WTC11 (cell line): Measurements from ENCODE around the gene CLEC16A.

Source experiments
- FOXK1 ChIP-seq: sonication (generic); formaldehyde crosslinking; IDR thresholded peaks from 2 replicates; pipeline ENCODE4 v1.8.0; 2022; ENCODE audit warnings: mild to moderate bottlenecking, moderate library complexity, missing genetic modification reagents
- NFE2L1 ChIP-seq: sonication (generic); formaldehyde crosslinking; IDR thresholded peaks from 2 replicates; pipeline ENCODE4 v1.8.1; 2023; ENCODE audit warnings: missing genetic modification reagents
- ZNF416 ChIP-seq: fragments of 250-450 bp; sonication (Bioruptor Pico); IDR thresholded peaks from 2 replicates; pipeline ENCODE4 v1.9.0; 2021; ENCODE audit warnings: mild to moderate bottlenecking, inconsistent platforms
- TF ChIP-seq, protein P1 (sequence below): fragments of 200-600 bp; IDR thresholded peaks from 2 replicates; pipeline ENCODE4 v1.8.0; 2022; ENCODE audit warnings: antibody characterized with exemption
- TF ChIP-seq, protein P2 (sequence below): sonication (generic); formaldehyde crosslinking; IDR thresholded peaks from 2 replicates; pipeline ENCODE4 v1.8.0; 2022; ENCODE audit warnings: mild to moderate bottlenecking, missing genetic modification reagents
- TF ChIP-seq, protein P3 (sequence below): sonication (generic); formaldehyde crosslinking; IDR thresholded peaks from 2 replicates; pipeline ENCODE4 v1.8.1; 2023; ENCODE audit warnings: mild to moderate bottlenecking, moderate library complexity, missing genetic modification reagents
- TF ChIP-seq, protein P4 (sequence below): sonication (generic); formaldehyde crosslinking; IDR thresholded peaks from 2 replicates; pipeline ENCODE4 v1.8.1; 2022; ENCODE audit warnings: low read depth, missing genetic modification reagents, borderline replicate concordance
- TF ChIP-seq, protein P5 (sequence below): sonication (generic); formaldehyde crosslinking; IDR thresholded peaks from 2 replicates; pipeline ENCODE4 v1.8.0; 2022; ENCODE audit warnings: mild to moderate bottlenecking, missing genetic modification reagents
- TF ChIP-seq, protein P6 (sequence below): fragments of 250-450 bp; sonication (Bioruptor Pico); IDR thresholded peaks from 2 replicates; pipeline ENCODE4 v1.9.0; 2021; ENCODE audit warnings: mild to moderate bottlenecking
- TF ChIP-seq, protein P7 (sequence below): sonication (generic); formaldehyde crosslinking; IDR thresholded peaks from 2 replicates; pipeline ENCODE4 v1.8.1; 2022; ENCODE audit warnings: missing genetic modification reagents, borderline replicate concordance
- TF ChIP-seq, protein P8 (sequence below): sonication (generic); formaldehyde crosslinking; IDR thresholded peaks from 2 replicates; pipeline ENCODE4 v1.8.1; 2023; ENCODE audit warnings: mild to moderate bottlenecking, missing genetic modification reagents, moderate library complexity

DNA sequence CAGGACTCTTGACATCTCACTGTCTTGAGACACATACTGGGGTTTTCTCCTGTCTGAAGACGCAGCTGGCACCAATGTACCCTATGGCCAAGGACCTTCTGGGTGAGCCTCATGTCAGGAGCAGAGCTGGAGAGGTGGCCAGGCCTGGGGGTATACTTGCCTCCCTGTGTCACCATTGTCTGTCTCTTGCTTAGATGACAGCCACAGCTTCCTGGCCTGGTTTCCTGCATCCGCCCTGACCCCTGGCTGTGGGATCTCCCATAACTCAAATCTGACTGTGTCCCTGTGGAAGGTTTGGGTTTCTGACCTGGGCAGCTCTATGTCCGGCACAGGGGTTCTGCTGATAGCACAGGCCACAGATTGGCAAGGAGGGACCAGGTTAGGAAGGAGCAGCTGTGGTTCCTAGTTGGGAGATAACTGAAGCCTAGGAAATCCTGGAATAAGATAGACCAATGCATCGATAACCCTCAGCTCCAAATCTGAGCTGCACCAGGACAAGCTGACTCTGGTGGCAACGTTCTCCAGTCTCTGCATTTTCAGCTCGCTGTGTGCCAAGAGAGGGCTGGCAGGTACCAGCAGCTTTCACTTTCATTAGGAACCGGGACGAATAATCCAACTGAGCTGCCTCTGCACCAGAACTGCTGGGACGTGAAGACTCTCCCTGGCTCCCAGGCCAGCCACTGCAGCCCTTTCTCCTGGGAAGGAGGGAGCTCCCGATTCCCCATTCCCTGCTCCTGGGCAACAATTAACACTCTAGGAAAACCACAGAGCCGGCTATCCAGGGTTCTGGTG, 7.1 kb upstream of the CLEC16A start:
- TF ChIP-seq, protein P1, sequence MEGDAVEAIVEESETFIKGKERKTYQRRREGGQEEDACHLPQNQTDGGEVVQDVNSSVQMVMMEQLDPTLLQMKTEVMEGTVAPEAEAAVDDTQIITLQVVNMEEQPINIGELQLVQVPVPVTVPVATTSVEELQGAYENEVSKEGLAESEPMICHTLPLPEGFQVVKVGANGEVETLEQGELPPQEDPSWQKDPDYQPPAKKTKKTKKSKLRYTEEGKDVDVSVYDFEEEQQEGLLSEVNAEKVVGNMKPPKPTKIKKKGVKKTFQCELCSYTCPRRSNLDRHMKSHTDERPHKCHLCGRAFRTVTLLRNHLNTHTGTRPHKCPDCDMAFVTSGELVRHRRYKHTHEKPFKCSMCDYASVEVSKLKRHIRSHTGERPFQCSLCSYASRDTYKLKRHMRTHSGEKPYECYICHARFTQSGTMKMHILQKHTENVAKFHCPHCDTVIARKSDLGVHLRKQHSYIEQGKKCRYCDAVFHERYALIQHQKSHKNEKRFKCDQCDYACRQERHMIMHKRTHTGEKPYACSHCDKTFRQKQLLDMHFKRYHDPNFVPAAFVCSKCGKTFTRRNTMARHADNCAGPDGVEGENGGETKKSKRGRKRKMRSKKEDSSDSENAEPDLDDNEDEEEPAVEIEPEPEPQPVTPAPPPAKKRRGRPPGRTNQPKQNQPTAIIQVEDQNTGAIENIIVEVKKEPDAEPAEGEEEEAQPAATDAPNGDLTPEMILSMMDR: no peak
- TF ChIP-seq, protein P2, sequence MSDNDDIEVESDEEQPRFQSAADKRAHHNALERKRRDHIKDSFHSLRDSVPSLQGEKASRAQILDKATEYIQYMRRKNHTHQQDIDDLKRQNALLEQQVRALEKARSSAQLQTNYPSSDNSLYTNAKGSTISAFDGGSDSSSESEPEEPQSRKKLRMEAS (CRISPR knock-in tag): no peak
- TF ChIP-seq, protein P3, sequence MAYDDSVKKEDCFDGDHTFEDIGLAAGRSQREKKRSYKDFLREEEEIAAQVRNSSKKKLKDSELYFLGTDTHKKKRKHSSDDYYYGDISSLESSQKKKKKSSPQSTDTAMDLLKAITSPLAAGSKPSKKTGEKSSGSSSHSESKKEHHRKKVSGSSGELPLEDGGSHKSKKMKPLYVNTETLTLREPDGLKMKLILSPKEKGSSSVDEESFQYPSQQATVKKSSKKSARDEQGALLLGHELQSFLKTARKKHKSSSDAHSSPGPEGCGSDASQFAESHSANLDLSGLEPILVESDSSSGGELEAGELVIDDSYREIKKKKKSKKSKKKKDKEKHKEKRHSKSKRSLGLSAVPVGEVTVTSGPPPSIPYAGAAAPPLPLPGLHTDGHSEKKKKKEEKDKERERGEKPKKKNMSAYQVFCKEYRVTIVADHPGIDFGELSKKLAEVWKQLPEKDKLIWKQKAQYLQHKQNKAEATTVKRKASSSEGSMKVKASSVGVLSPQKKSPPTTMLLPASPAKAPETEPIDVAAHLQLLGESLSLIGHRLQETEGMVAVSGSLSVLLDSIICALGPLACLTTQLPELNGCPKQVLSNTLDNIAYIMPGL: no peak
- no peak for TF ChIP-seq NFE2L1 (CRISPR knock-in tag)
- TF ChIP-seq, protein P4, sequence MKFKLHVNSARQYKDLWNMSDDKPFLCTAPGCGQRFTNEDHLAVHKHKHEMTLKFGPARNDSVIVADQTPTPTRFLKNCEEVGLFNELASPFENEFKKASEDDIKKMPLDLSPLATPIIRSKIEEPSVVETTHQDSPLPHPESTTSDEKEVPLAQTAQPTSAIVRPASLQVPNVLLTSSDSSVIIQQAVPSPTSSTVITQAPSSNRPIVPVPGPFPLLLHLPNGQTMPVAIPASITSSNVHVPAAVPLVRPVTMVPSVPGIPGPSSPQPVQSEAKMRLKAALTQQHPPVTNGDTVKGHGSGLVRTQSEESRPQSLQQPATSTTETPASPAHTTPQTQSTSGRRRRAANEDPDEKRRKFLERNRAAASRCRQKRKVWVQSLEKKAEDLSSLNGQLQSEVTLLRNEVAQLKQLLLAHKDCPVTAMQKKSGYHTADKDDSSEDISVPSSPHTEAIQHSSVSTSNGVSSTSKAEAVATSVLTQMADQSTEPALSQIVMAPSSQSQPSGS (CRISPR knock-in tag): no peak
- TF ChIP-seq FOXK1 (CRISPR knock-in tag): no peak
- TF ChIP-seq, protein P5, sequence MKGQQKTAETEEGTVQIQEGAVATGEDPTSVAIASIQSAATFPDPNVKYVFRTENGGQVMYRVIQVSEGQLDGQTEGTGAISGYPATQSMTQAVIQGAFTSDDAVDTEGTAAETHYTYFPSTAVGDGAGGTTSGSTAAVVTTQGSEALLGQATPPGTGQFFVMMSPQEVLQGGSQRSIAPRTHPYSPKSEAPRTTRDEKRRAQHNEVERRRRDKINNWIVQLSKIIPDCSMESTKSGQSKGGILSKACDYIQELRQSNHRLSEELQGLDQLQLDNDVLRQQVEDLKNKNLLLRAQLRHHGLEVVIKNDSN (CRISPR knock-in tag): no peak
- TF ChIP-seq, protein P6, sequence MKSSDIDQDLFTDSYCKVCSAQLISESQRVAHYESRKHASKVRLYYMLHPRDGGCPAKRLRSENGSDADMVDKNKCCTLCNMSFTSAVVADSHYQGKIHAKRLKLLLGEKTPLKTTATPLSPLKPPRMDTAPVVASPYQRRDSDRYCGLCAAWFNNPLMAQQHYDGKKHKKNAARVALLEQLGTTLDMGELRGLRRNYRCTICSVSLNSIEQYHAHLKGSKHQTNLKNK (CRISPR knock-in tag): no peak
- TF ChIP-seq, protein P7, sequence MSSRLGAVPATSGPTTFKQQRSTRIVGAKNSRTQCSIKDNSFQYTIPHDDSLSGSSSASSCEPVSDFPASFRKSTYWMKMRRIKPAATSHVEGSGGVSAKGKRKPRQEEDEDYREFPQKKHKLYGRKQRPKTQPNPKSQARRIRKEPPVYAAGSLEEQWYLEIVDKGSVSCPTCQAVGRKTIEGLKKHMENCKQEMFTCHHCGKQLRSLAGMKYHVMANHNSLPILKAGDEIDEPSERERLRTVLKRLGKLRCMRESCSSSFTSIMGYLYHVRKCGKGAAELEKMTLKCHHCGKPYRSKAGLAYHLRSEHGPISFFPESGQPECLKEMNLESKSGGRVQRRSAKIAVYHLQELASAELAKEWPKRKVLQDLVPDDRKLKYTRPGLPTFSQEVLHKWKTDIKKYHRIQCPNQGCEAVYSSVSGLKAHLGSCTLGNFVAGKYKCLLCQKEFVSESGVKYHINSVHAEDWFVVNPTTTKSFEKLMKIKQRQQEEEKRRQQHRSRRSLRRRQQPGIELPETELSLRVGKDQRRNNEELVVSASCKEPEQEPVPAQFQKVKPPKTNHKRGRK (CRISPR knock-in tag): no peak
- TF ChIP-seq, protein P8, sequence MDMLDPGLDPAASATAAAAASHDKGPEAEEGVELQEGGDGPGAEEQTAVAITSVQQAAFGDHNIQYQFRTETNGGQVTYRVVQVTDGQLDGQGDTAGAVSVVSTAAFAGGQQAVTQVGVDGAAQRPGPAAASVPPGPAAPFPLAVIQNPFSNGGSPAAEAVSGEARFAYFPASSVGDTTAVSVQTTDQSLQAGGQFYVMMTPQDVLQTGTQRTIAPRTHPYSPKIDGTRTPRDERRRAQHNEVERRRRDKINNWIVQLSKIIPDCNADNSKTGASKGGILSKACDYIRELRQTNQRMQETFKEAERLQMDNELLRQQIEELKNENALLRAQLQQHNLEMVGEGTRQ (CRISPR knock-in tag): no peak
- TF ChIP-seq ZNF416 (CRISPR knock-in tag): no peak
